H1 (cell line): ENCODE results near the gene MAP4K1. TPM values are rescaled to one million over a fixed set of nuclear protein-coding genes. Genes with fewer than 3 reads are reported as not detected.

Experiments used
- CTCF ChIA-PET: fragments of 300-600 bp; sonication (Branson Sonifier 250); formaldehyde crosslinking; loops from one replicate; lab custom pipeline; 2021; ENCODE audit not compliant: partially characterized antibody; lab: Charles Lee
- POLR2A ChIA-PET: fragments of 300-600 bp; sonication (Branson Sonifier 250); formaldehyde crosslinking; loops from one replicate; lab custom pipeline; 2021; ENCODE audit warnings: inconsistent platforms; ENCODE audit not compliant: partially characterized antibody; lab: Charles Lee
- DNase-seq, 2 experiments: peaks; one replicate each; pipeline versions ENCODE4 v3.0.0 to v3.0.0-alpha.2; 2010 to 2022; ENCODE audit warnings: low spot score in 2 of 2, low read depth in 1 of 2, mixed read lengths in 1 of 2
- FAIRE-seq: peaks from 2 replicates; lab custom pipeline; 2011; peaks lifted over from hg19 to GRCh38; lab: Jason Lieb, UNC
- H2AFZ ChIP-seq: 2 replicates; pipeline ENCODE4 v1.8.1; 2012; ENCODE audit warnings: low read length, inconsistent platforms
- H2AK5ac ChIP-seq: 2 replicates; pipeline ENCODE4 v1.6.1; 2013; ENCODE audit warnings: low read depth, low read length
- H2BK120ac ChIP-seq: replicated peaks from 2 replicates; pipeline ENCODE3; 2013; ENCODE audit warnings: low read depth, low read length, inconsistent platforms
- H2BK12ac ChIP-seq: 2 replicates; pipeline ENCODE4 v1.6.1; 2013; ENCODE audit warnings: low read depth, low read length
- H2BK15ac ChIP-seq: 2 replicates; pipeline ENCODE4 v1.6.1; 2013; ENCODE audit warnings: low read length
- H2BK20ac ChIP-seq: 2 replicates; pipeline ENCODE4 v1.6.1; 2013; ENCODE audit warnings: low read length
- H2BK5ac ChIP-seq: 2 replicates; pipeline ENCODE4 v1.6.1; 2013; ENCODE audit warnings: low read depth, low read length
- H3K14ac ChIP-seq: 2 replicates; pipeline ENCODE4 v1.6.1; 2013; ENCODE audit warnings: inconsistent platforms; ENCODE audit not compliant: insufficient read length
- H3K18ac ChIP-seq: 2 replicates; pipeline ENCODE4 v1.6.1; 2013; ENCODE audit warnings: low read length; ENCODE audit errors: extremely low read depth
- H3K23ac ChIP-seq: 2 replicates; pipeline ENCODE4 v1.6.1; 2013; ENCODE audit warnings: inconsistent platforms; ENCODE audit not compliant: insufficient read length
- H3K23me2 ChIP-seq: 2 replicates; pipeline ENCODE4 v1.6.1; 2013; ENCODE audit warnings: low read depth, low read length
- H3K27ac ChIP-seq: 2 replicates; pipeline ENCODE4 v1.6.1; 2011; ENCODE audit warnings: low read depth, low read length, inconsistent platforms
- H3K27me3 ChIP-seq, 4 experiments: replicated peaks in 1 of 4; 1 replicate in 1 of 4; 2 replicates in 3 of 4; pipeline versions ENCODE4 v1.6.1 to v1.8.1; 2011 to 2013; ENCODE audit warnings: low read length in 3 of 4, mild to moderate bottlenecking in 3 of 4, inconsistent platforms in 2 of 4, mixed read lengths in 2 of 4, moderate library complexity in 1 of 4; ENCODE audit not compliant: control insufficient read depth in 3 of 4, insufficient read depth in 3 of 4; ENCODE audit errors: extremely low read depth in 1 of 4
- H3K36me3 ChIP-seq, 4 experiments: 2 replicates each; pipeline versions ENCODE4 v1.6.1 to v1.8.1; 2011 to 2013; ENCODE audit warnings: mild to moderate bottlenecking in 4 of 4, low read length in 3 of 4, moderate library complexity in 2 of 4, control low read depth in 1 of 4, inconsistent platforms in 1 of 4; ENCODE audit not compliant: insufficient read depth in 4 of 4, control insufficient read depth in 2 of 4
- H3K4ac ChIP-seq: replicated peaks from 2 replicates; pipeline ENCODE3; 2013; ENCODE audit warnings: low read length, low read depth, mixed read lengths, inconsistent platforms; ENCODE audit not compliant: insufficient read length
- H3K4me1 ChIP-seq, 4 experiments: replicated peaks in 1 of 4; 1 replicate in 1 of 4; 2 replicates in 3 of 4; pipeline versions ENCODE4 v1.6.1 to v1.8.1; 2011 to 2013; ENCODE audit warnings: low read length in 3 of 4, inconsistent platforms in 2 of 4, mixed read lengths in 1 of 4; ENCODE audit not compliant: insufficient read depth in 4 of 4, control insufficient read depth in 3 of 4
- H3K4me2 ChIP-seq, 2 experiments: 2 replicates each; pipeline versions ENCODE4 v1.6.1 to v1.8.1; 2011 to 2013; ENCODE audit warnings: low read depth in 2 of 2, low read length in 2 of 2, control low read depth in 1 of 2, inconsistent platforms in 1 of 2, mild to moderate bottlenecking in 1 of 2; ENCODE audit not compliant: insufficient read depth in 1 of 2
- H3K4me3 ChIP-seq, 4 experiments: fragments of 200-600, 300-600 bp in 1 of 4; sonication (generic), shearing (Covaris generic), sonication (Bioruptor Twin) in 1 of 4; 2 replicates each; pipeline versions ENCODE4 v1.5.1 to v1.8.1; 2011 to 2016; ENCODE audit warnings: low read length in 4 of 4, low read depth in 3 of 4, control low read depth in 2 of 4, inconsistent platforms in 2 of 4, mild to moderate bottlenecking in 2 of 4, mixed read lengths in 1 of 4, moderate library complexity in 1 of 4; ENCODE audit not compliant: insufficient read depth in 2 of 4; ENCODE audit errors: extremely low read depth in 1 of 4
- H3K56ac ChIP-seq: replicated peaks from 2 replicates; pipeline ENCODE3; 2013; ENCODE audit warnings: low read depth, mild to moderate bottlenecking, mixed read lengths, low read length, inconsistent platforms; ENCODE audit not compliant: insufficient read length
- H3K79me1 ChIP-seq: 2 replicates; pipeline ENCODE4 v1.6.1; 2013; ENCODE audit warnings: low read depth, low read length, control low read depth
- H3K79me2 ChIP-seq, 2 experiments: 2 replicates each; pipeline versions ENCODE4 v1.6.1 to v1.8.1; 2012 to 2013; ENCODE audit warnings: low read length in 2 of 2, mild to moderate bottlenecking in 2 of 2, inconsistent platforms in 1 of 2; ENCODE audit not compliant: insufficient read depth in 2 of 2, control insufficient read depth in 1 of 2
- H3K9ac ChIP-seq, 4 experiments: replicated peaks in 1 of 4; 1 replicate in 1 of 4; 2 replicates in 3 of 4; pipeline versions ENCODE4 v1.6.1 to v1.8.1; 2011 to 2013; ENCODE audit warnings: low read depth in 3 of 4, low read length in 3 of 4, control low read depth in 2 of 4, mild to moderate bottlenecking in 2 of 4, moderate library complexity in 2 of 4, inconsistent platforms in 1 of 4; ENCODE audit errors: extremely low read depth in 1 of 4
- H3K9me3 ChIP-seq, 2 experiments: 2 replicates each; pipeline versions ENCODE4 v1.6.1 to v1.8.1; 2012 to 2013; ENCODE audit warnings: mild to moderate bottlenecking in 2 of 2, moderate library complexity in 2 of 2, control low read depth in 1 of 2, inconsistent platforms in 1 of 2, low read depth in 1 of 2, low read length in 1 of 2, mixed read lengths in 1 of 2; ENCODE audit not compliant: insufficient read depth in 2 of 2
- H4K20me1 ChIP-seq, 2 experiments: replicated peaks in 1 of 2; 2 replicates each; pipeline versions ENCODE3 to v1.8.1; 2011 to 2013; ENCODE audit warnings: inconsistent platforms in 2 of 2, low read length in 2 of 2, mild to moderate bottlenecking in 1 of 2; ENCODE audit not compliant: insufficient read depth in 2 of 2, control insufficient read depth in 1 of 2
- H4K5ac ChIP-seq: 2 replicates; pipeline ENCODE4 v1.6.1; 2013; ENCODE audit warnings: low read length, low read depth, mixed read lengths, inconsistent platforms; ENCODE audit not compliant: insufficient read length
- H4K8ac ChIP-seq: 2 replicates; pipeline ENCODE4 v1.8.0; 2013; ENCODE audit warnings: mild to moderate bottlenecking, moderate library complexity, low read length, inconsistent platforms; ENCODE audit not compliant: insufficient read depth; ENCODE audit errors: extremely low read depth
- H4K91ac ChIP-seq: replicated peaks from 2 replicates; pipeline ENCODE3; 2013; ENCODE audit warnings: low read length, mixed read lengths, inconsistent platforms; ENCODE audit not compliant: insufficient read length
- ASH2L ChIP-seq: fragments of 200-600, 300-600 bp; sonication (generic); IDR thresholded peaks from one replicate; pipeline ENCODE4 v1.7.1; 2017; ENCODE audit warnings: low read length
- EGR1 ChIP-seq: IDR thresholded peaks from 2 replicates; pipeline ENCODE4 v1.6.1; 2011; ENCODE audit warnings: low read depth, low read length, borderline replicate concordance
- GABPA ChIP-seq: IDR thresholded peaks from 2 replicates; pipeline ENCODE4 v1.6.1; 2011; ENCODE audit warnings: mild to moderate bottlenecking, low read length, moderate library complexity, borderline replicate concordance; ENCODE audit not compliant: insufficient read depth
- POU5F1 ChIP-seq: IDR thresholded peaks from 2 replicates; pipeline ENCODE4 v1.6.1; 2011; ENCODE audit warnings: low read depth, mild to moderate bottlenecking, low read length, moderate library complexity
- SP2 ChIP-seq: IDR thresholded peaks from 2 replicates; pipeline ENCODE4 v1.6.1; 2012; ENCODE audit warnings: mild to moderate bottlenecking, low read length, inconsistent platforms
- WGBS, 2 experiments: shearing (Covaris generic) in 1 of 2; methylation state at CpG; one replicate each; pipeline versions ENCODE4 v1.1.6 to v1.1.7; 2013 to 2015; ENCODE audit warnings: low lambda C conversion rate in 2 of 2, mixed read lengths in 2 of 2, inconsistent platforms in 1 of 2, low coverage in 1 of 2, missing lambda C conversion rate in 1 of 2; ENCODE audit not compliant: insufficient replicate concordance in 2 of 2, insufficient coverage in 1 of 2, insufficient read length in 1 of 2; ENCODE audit errors: extremely low coverage in 1 of 2, missing lambda C conversion rate in 1 of 2; 5-methylcytosine and 5-hydroxymethylcytosine counted together
- polyA plus RNA-seq, 7 experiments: library from polyadenylated mRNA; depleted of rRNA in 3 of 7; stranded (reverse) in 5 of 7; unstranded in 2 of 7; fragments of >200 nt in 5 of 7; fragments of 200-250 nt in 2 of 7; gene quantifications; 1 replicate in 5 of 7; 2 replicates in 1 of 7; 4 replicates in 1 of 7; pipeline versions ENCODE4 v1.2.1 to v1.2.3, GENCODE V29; 2011 to 2013; ENCODE audit warnings: missing spikeins in 2 of 7, mixed read lengths in 2 of 7
- total RNA-seq: library from RNA; stranded (reverse); fragmentation: NEBNext Ultra II Directional; extraction: Animal tissue kit (Norgen Biotek cat#: 25700); gene quantifications from 2 replicates; pipeline ENCODE4 v1.2.1, GENCODE V29; 2021
- TF ChIP-seq, protein P1 (sequence below): IDR thresholded peaks from 2 replicates; pipeline ENCODE4 v1.6.1; 2012; ENCODE audit warnings: low read length, inconsistent platforms
- TF ChIP-seq, protein P2 (sequence below), 3 experiments: IDR thresholded peaks; 1 replicate in 2 of 3; 2 replicates in 1 of 3; pipeline versions ENCODE4 v1.5.1 to v1.6.1; 2011; ENCODE audit warnings: low read length in 3 of 3, mild to moderate bottlenecking in 3 of 3, inconsistent platforms in 2 of 3, low read depth in 1 of 3, moderate library complexity in 1 of 3; ENCODE audit not compliant: insufficient read depth in 1 of 3; ENCODE audit errors: control extremely low read depth in 1 of 3

Gene MAP4K1
- total and polyA plus RNA-seq, 2 of the 8 experiments (the other 6 are each of a cell fraction or from before 2014, with no cell fraction given), result 9.0 to 10.4 TPM

DNA sequence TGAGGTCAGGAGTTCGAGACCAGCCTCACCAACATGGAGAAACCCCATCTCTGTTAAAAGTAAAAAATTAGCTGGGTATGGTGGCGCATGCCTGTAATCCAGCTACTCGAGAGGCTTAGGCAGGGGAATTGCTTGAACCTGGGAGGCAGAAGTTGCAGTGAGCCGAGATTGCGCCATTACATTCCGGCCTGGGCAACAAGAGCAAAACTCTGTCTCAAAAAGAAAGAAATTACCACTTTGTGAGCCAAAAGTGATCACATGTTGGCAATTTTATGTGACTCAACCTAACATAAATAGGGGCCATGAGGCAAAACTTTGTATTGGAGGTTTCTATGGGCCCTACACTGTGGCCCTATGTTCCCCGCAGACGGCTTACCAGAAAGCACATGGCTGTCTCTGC, 72.2 kb downstream of the MAP4K1 start:
- CTCF ChIA-PET, result interaction anchor here (0.6 to 1.5 kb wide), 5 partner anchors 20 to 90 kb away, joined by 3 to 8 read pairs (median 3); no protein-coding TSS in a partner anchor
- FAIRE-seq, result no peak
- H2BK15ac ChIP-seq, result no peak overlapping the region

More for the DNA sequence above, 72.2 kb downstream of the MAP4K1 start:
- H4K20me1 ChIP-seq, result no peaks in the 10 kb centered on the region
- H3K27ac ChIP-seq, result no peak overlapping the region
- no peaks in the 10 kb centered on the region for H3K79me2 ChIP-seq
- no peak overlapping the region for H2AK5ac ChIP-seq
- no peaks in the 10 kb centered on the region for H3K79me1 ChIP-seq
- H3K9me3 ChIP-seq, result no peaks in the 10 kb centered on the region; a peak in 1 of 4 replicates
- no peaks in the 10 kb centered on the region; the same call in 1 of the 2 replicates for H3K23me2 ChIP-seq
- H2AFZ ChIP-seq, result no peak overlapping the region
- H3K14ac ChIP-seq, result no peak overlapping the region
- no peak overlapping the region for H3K4me2 ChIP-seq
- no peak overlapping the region for H3K4me3 ChIP-seq
- 91% methylated on average over 8 of the region's 8 CpGs; no CpG with 5 or more reads in 1 of the 2 experiments for WGBS, 2 experiments
- TF ChIP-seq, protein P1, sequence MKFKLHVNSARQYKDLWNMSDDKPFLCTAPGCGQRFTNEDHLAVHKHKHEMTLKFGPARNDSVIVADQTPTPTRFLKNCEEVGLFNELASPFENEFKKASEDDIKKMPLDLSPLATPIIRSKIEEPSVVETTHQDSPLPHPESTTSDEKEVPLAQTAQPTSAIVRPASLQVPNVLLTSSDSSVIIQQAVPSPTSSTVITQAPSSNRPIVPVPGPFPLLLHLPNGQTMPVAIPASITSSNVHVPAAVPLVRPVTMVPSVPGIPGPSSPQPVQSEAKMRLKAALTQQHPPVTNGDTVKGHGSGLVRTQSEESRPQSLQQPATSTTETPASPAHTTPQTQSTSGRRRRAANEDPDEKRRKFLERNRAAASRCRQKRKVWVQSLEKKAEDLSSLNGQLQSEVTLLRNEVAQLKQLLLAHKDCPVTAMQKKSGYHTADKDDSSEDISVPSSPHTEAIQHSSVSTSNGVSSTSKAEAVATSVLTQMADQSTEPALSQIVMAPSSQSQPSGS, result no peak
- TF ChIP-seq GABPA (no peak), SP2 (no peak), POU5F1 (no peak), EGR1 (no peak), ASH2L (no peak)
- TF ChIP-seq, protein P2, sequence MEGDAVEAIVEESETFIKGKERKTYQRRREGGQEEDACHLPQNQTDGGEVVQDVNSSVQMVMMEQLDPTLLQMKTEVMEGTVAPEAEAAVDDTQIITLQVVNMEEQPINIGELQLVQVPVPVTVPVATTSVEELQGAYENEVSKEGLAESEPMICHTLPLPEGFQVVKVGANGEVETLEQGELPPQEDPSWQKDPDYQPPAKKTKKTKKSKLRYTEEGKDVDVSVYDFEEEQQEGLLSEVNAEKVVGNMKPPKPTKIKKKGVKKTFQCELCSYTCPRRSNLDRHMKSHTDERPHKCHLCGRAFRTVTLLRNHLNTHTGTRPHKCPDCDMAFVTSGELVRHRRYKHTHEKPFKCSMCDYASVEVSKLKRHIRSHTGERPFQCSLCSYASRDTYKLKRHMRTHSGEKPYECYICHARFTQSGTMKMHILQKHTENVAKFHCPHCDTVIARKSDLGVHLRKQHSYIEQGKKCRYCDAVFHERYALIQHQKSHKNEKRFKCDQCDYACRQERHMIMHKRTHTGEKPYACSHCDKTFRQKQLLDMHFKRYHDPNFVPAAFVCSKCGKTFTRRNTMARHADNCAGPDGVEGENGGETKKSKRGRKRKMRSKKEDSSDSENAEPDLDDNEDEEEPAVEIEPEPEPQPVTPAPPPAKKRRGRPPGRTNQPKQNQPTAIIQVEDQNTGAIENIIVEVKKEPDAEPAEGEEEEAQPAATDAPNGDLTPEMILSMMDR (IDR thresholded peaks at IDR 0.05; ENCODE audit: control extremely low read depth in 1 of 3, insufficient read depth in 1 of 3, low read depth in 1 of 3, low read length in 3 of 3), result no peak
- no peak overlapping the region for H3K18ac ChIP-seq
- no peak overlapping the region for H3K23ac ChIP-seq
- no peaks in the 10 kb centered on the region for H3K4me1 ChIP-seq
- no peak overlapping the region for H4K5ac ChIP-seq
- POLR2A ChIA-PET, result no interaction called here
- no peak overlapping the region for H2BK5ac ChIP-seq
- no peak overlapping the region for H2BK20ac ChIP-seq
- no peak overlapping the region for H3K56ac ChIP-seq
- no peak overlapping the region for H4K8ac ChIP-seq
- H2BK12ac ChIP-seq, result no peak overlapping the region
- no peak for DNase-seq
- H3K4ac ChIP-seq, result no peak overlapping the region
- no peak overlapping the region for H4K91ac ChIP-seq
- no peak overlapping the region for H2BK120ac ChIP-seq
- no peak overlapping the region for H3K9ac ChIP-seq
- H3K27me3 ChIP-seq, result no peaks in the 10 kb centered on the region; a peak in 1 of 7 replicates
- peaks cover 0 to 6% (median 2%) of the 10 kb centered on the region in 4 experiments; a peak in 4 of 8 replicates for H3K36me3 ChIP-seq
